Measurements from ENCODE around the gene PLIN5.

Gene PLIN5

GRCh38 chr19:4524808-4525562 is 10.0 kb downstream of the PLIN5 start:
- H3K9me3 ChIP-seq (replicated peaks; ENCODE audit: insufficient read depth, low read length) = no peaks in the 10 kb centered on the region
- H3K9me2 ChIP-seq (replicated peaks; ENCODE audit: insufficient read depth, low read length) = no peaks in the 10 kb centered on the region
- H3K79me2 ChIP-seq (ENCODE audit: low read length) = no peaks in the 10 kb centered on the region
- H3K4me3 ChIP-seq (ENCODE audit: low read length) = no peak overlapping the region
- no peaks in the 10 kb centered on the region for H3K4me1 ChIP-seq (ENCODE audit: low read length)
- H3K9ac ChIP-seq (ENCODE audit: low read length) = no peak overlapping the region
- H3K27me3 ChIP-seq (replicated peaks; ENCODE audit: insufficient read depth, low read length) = peaks cover 89% of the 10 kb centered on the region
- TF ChIP-seq EZH2phosphoT487 (IDR thresholded peaks at IDR 0.05; ENCODE audit: low read length) (no peak), CTCF (IDR thresholded peaks at IDR 0.05; ENCODE audit: low read length) (peak; percentile 76)
- H3K27ac ChIP-seq (ENCODE audit: low read length) = no peak overlapping the region
- H3F3A ChIP-seq (ENCODE audit: insufficient read depth, low read length) = no peaks in the 10 kb centered on the region
- peak; percentile 41 for DNase-seq
- no peak overlapping the region for H2AFZ ChIP-seq (ENCODE audit: low read length)
- H3K36me3 ChIP-seq (replicated peaks; ENCODE audit: insufficient read depth, low read length) = no peaks in the 10 kb centered on the region
- H3K4me2 ChIP-seq (ENCODE audit: low read depth, low read length) = no peak overlapping the region
- no peaks in the 10 kb centered on the region for H4K20me1 ChIP-seq (ENCODE audit: insufficient read depth, low read length)

DNA sequence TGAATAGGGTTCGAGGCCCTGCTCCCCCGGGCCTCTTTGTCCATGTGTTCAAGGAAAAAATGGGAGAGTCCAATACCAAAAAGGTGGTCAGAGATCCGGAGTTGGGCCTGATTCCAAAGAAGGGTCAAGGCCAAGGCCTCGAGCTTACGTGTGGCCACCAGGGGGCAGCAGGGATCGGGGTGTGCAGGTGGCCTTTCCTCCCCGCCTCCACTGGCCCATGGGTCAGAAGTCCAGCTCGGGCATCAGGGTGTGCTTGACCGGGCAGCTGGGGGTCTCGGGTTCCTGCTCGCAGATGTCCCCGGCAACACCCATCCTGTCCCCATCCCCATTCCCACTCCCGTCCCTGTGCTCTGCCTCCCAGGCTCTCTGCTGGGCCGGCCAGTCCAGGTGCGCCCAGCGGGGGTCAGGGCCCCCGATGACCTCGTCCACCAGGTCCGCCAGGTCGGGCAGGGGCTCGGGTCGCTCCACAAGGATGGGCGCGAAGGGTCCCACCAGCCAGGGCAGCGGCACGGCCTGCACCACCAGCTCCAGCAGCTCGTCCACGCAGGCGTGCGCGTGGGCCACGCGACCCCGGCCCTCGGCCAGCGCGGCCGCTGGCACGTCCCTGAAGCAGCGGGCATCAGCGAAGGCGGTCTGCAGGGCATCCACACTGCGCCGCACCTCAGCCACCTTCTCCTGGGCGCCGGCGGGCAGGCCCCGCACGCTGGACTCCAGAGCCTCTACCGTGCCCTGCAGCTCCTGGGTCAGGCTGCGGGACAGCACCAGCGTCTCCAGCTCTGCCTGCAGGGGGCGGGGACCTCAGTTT is 11.5 kb downstream of the PLIN5 start:
- H3F3A ChIP-seq (ENCODE audit: insufficient read depth, low read length) = no peaks in the 10 kb centered on the region
- no peak overlapping the region for H3K4me2 ChIP-seq (ENCODE audit: low read depth, low read length)
- H3K9me2 ChIP-seq (replicated peaks; ENCODE audit: insufficient read depth, low read length) = no peaks in the 10 kb centered on the region
- no peaks in the 10 kb centered on the region for H3K79me2 ChIP-seq (ENCODE audit: low read length)
- peaks cover 92% of the 10 kb centered on the region for H3K27me3 ChIP-seq (replicated peaks; ENCODE audit: insufficient read depth, low read length)
- no peaks in the 10 kb centered on the region for H3K9me3 ChIP-seq (replicated peaks; ENCODE audit: insufficient read depth, low read length)
- no peaks in the 10 kb centered on the region for H3K4me1 ChIP-seq (ENCODE audit: low read length)
- no peak overlapping the region for H3K27ac ChIP-seq (ENCODE audit: low read length)
- DNase-seq = peak; percentile 39
- H3K4me3 ChIP-seq (ENCODE audit: low read length) = no peak overlapping the region
- no peak for TF ChIP-seq EZH2phosphoT487 (IDR thresholded peaks at IDR 0.05; ENCODE audit: low read length)
- peak; percentile 84 for TF ChIP-seq CTCF (IDR thresholded peaks at IDR 0.05; ENCODE audit: low read length)
- TF ChIP-seq EZH2 (optimal IDR thresholded peaks at IDR 0.05; ENCODE audit: low read depth, low read length) = no peak
- H3K9ac ChIP-seq (ENCODE audit: low read length) = no peak overlapping the region
- no peak overlapping the region for H2AFZ ChIP-seq (ENCODE audit: low read length)
- H3K36me3 ChIP-seq (replicated peaks; ENCODE audit: insufficient read depth, low read length) = no peaks in the 10 kb centered on the region
- H4K20me1 ChIP-seq (ENCODE audit: insufficient read depth, low read length) = no peaks in the 10 kb centered on the region

GRCh38 chr19:4522291-4523002 is 12.6 kb downstream of the PLIN5 start:
- Histone ChIP-seq H3F3A (ENCODE audit: insufficient read depth, low read length) (no peaks in the 10 kb centered on the region), H3K36me3 (replicated peaks; ENCODE audit: insufficient read depth, low read length) (no peaks in the 10 kb centered on the region), H3K4me1 (ENCODE audit: low read length) (no peaks in the 10 kb centered on the region), H3K27ac (ENCODE audit: low read length) (no peak overlapping the region), H3K27me3 (replicated peaks; ENCODE audit: insufficient read depth, low read length) (peaks cover 92% of the 10 kb centered on the region), H4K20me1 (ENCODE audit: insufficient read depth, low read length) (no peaks in the 10 kb centered on the region), H3K9me3 (replicated peaks; ENCODE audit: insufficient read depth, low read length) (no peaks in the 10 kb centered on the region), H3K4me3 (ENCODE audit: low read length) (no peak overlapping the region), H3K9ac (ENCODE audit: low read length) (no peak overlapping the region), H3K79me2 (ENCODE audit: low read length) (no peaks in the 10 kb centered on the region), H2AFZ (ENCODE audit: low read length) (no peak overlapping the region), H3K4me2 (ENCODE audit: low read depth, low read length) (no peak overlapping the region), H3K9me2 (replicated peaks; ENCODE audit: insufficient read depth, low read length) (no peaks in the 10 kb centered on the region)
- TF ChIP-seq CTCF (IDR thresholded peaks at IDR 0.05; ENCODE audit: low read length) (no peak), EZH2phosphoT487 (IDR thresholded peaks at IDR 0.05; ENCODE audit: low read length) (no peak), EZH2 (optimal IDR thresholded peaks at IDR 0.05; ENCODE audit: low read depth, low read length) (no peak)
- no peak for DNase-seq
